GM19035 (cell line): Measurements from ENCODE around the gene GAS6.
"Not testable (repeated sequence)": the region's sequence is repeated elsewhere in the genome, so short reads cannot be mapped to it uniquely, and the experiment has no call there.

Experiments
- ATAC-seq: cut with Tn5 transposase; IDR thresholded peaks from one replicate; pipeline ENCODE4 v1.9.1; 2021; ENCODE audit not compliant: unreplicated experiment

Gene GAS6

DNA sequence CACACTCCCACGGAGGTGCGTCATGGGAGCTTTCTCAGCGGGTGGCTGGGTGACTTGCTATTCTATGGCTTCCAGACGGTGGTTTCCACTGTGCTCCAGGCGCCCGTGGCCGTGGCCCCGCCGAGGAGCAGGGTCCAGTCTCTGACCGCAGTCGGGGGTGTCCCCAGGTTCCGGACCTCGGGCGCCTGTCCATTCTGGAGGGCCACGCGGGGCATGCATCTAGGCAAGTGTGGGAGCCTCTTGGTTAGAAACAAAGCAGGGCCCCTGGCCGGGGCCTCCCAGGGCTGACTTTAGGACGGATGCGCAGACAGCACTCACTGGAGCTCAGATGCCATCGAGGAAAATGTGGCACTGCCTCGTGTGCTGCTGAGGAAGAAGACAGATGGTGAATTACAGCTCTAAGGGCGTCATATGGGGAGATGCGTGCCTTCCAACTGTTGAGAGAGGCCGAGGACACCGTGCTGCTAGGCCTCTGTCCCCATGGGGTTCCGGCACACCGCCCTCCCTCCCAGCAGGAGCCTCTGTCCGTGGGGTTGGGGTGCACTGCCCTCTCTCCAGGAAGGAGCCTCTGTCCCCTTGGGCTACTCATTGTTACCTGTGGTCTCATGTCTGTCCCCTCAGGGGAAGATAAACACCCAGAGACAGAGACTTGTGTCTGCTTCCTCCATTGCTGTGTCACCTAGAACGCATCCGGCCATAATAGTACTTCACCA is 66.8 kb downstream of the GAS6 start:
- ATAC-seq, result no peak

DNA sequence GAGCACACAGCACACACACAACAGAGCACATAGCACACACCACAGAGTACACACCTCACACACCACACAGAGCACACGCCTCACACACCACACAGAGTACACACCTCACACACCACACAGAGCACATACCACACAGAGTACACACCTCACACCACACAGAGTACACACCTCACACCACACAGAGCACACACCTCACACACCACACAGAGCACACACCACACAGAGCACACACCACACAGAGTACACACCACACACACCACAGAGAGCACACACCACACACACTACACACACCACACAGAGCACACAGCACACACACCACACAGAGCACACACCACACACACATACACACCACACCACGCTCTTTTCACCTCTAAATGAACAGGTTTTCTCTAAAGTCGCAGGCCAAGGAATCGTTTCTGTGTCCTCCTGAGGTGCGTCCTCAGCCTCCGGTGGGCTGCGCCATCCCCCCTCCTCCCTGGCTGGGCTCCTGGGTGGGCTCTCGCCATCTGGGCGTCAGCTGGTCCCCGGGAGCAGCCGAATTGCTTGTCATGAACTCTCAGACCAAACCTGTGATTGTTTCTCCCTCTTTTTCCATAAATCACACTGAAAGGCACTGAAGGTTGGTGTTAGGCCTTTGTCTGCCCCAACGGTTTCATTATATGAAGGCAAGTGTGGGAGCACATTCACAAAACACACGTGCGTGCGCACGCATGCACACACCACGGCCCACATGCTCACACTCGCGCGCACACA is 67.5 kb downstream of the GAS6 start:
- ATAC-seq, result no peak

DNA sequence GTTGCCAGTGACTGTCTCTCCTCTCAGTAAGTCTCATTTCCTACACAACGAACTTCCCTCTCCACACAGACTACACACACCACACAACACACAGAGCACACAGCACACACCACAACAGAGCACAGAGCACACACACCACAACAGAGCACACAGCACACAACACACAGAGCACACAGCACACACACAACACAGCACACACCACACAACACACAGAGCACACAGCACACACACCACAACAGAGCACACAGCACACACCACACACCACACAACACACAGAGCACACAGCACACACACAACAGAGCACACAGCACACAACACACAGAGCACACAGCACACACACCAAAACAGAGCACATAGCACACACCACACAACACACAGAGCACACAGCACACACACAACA is 68.5 kb downstream of the GAS6 start:
- not testable (repeated sequence) for ATAC-seq

DNA sequence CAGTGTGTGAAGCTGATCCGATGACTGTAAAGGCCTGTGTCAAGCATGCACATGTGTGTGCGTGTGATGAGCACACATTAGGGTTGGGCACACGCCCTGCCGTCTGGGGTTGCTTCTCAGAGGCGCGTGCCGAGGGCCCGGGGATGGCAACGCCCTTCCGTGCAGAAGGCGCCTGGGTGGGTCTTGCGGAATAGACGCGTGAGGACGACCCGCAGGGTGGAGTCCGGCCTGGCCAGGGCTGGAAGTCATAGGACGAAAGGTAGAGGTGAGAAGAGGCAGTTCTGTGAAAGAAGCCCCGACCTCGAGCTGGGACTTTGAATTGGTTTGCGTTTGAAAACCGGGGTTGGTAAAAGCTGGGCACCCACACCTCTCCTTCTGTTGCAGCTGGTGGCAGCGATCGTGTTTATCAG is 69.1 kb downstream of the GAS6 start:
- no peak for ATAC-seq

DNA sequence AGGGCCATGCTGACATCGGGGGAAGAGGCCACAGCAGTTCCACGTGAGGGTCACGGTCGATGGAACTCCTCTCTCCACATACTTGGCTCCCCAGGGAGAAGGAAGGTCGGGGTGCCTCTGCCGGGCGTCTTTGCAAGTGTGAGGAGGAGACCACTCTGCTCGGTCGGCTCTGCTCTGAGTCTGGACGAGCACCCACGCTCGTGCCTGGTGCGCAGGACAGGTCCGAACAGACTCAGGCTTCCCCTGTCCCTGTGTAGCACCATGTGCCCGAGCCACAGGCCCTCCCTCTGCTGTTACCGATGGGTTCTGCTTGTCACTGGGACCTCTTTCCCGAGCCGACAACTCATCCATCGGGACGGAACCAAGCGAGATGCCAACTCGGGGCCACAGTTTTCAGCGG is 69.8 kb downstream of the GAS6 start:
- no peak for ATAC-seq

DNA sequence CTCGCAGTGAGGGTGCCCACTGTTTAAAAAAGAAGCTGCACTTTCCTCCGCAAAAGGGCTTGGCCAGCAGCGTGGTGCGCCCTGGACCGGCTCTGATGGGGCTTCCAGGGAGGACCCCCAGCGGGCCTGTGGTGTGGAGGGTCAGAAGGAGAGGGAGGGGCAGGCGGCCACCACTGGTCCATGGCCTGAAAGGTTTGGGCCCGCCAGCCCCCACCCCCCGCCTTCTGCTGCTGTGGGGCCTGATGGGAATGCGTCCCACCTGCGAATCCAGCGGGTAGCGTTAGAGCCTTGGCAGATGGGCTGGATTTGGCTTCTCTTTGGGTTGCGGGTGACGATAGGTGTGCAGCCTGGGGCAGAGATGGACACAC is 70.2 kb downstream of the GAS6 start:
- ATAC-seq, result no peak

DNA sequence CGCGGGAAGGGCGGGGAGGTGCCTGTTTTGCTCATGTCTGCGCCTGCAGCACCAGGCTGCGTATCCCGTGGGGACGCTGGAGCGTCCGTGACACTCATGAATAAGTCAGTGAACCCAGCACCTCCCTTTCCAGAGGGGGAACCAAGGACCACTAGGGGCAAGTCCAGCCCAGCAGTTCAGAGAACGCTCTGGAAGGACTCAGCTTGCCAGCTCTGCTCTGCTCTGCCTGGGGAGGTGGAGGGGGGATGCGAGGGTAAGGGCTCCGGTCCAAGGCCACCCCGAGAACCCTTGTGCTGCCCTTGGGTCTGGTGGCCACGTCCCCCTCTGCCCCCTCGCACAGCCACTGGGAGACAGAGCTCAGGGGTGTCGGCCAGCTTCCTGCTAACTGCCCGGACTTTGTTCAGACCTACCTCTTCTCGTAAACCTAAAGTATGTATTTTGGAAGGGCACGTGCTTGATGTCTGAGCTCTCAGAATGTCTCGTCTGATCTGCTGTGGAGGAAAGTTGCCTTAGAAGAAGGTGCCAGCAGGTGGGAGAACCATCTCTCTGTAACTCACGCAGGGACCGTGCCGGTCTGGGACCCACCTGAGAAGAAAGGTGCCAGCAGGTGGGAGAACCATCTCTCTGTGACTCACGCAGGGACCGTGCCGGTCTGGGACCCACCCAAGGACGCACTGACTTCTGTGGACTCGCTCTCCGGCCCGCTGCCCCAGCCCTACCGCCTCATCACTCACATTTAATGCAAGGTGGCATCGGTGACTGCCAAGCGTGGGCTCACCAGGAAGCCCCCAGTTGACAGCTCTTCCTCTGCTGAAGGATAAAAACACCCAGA is 70.8 kb downstream of the GAS6 start:
- no peak for ATAC-seq

DNA sequence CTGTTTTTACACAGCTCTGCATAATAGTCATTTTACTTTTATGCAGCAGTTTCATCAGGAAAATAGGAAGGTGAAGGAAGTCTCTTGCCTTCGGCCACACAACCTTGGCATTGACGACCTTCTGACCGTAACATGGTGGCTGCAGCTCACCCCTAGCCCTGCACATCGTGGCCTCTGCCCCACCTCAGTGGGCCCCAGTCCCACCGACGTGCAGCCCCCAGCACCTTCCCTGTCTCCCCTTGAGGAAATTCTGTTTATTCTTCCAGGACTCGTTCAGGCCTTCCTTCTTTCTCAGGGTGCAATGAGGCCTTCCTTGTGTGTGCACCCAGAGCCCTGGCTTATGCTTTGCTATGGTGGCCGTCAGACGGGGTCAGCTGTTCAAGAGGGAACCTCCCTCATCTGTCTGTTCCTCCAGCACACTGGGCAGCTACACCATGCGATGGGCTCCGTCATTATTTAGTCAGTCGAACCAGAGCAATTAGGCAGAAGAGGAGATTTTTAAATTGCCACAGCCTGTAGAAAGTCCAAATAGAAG is 71.6 kb downstream of the GAS6 start:
- ATAC-seq, result no peak

DNA sequence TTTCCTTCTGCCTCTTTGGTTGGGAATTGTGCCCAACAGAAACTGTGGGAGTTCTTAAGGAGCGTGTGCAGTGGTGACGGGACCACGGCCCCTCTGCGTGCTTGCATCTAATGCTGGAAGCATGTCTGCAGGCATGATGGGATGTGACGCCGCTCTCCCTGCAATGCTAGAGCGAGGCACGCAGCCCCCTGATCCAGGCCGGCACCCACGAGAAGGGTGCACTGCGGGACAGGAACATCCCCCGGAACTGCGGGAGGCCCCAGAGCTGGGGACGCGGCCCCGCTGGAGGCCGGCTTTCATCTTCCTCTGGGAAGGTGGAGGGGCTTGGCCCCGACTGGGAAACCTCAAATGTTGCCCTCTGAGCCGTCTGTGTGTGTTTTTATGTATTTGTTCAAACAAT is 72.1 kb downstream of the GAS6 start:
- ATAC-seq, result no peak

DNA sequence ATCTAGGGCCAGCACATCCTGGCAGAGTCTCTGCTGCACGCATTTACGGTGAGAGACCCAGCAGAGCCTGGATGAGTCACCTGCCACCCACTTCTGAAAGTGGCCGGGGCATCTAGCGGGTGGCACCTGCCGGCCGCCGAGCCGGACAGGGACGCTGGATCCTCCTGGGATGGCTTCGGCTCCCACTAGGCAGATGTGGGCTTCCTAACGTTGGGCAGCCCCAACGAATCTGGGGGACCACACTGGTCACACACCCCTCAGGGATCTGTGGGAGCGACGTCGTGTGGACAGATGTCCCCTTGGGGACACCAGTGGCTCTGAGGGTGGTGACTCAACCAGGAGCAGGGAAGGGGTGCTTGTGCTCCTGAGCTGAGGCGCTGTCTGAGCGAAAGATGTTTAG is 72.7 kb downstream of the GAS6 start:
- ATAC-seq, result no peak

DNA sequence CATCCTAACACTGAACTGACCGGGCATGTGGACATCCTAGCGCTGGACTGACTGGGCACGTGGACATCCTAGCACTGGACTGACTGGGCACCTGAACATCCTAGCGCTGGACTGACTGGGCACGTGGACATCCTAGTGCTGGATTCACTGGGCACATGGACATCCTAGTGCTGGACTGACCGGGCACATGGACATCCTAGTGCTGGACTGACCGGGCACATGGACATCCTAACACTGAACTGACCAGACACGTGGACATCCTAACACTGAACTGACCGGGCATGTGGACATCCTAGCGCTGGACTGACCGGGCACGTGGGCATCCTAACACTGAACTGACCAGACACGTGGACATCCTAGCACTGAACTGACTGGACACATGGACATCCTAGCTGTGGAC is 73.9 kb downstream of the GAS6 start:
- not testable (repeated sequence) for ATAC-seq

DNA sequence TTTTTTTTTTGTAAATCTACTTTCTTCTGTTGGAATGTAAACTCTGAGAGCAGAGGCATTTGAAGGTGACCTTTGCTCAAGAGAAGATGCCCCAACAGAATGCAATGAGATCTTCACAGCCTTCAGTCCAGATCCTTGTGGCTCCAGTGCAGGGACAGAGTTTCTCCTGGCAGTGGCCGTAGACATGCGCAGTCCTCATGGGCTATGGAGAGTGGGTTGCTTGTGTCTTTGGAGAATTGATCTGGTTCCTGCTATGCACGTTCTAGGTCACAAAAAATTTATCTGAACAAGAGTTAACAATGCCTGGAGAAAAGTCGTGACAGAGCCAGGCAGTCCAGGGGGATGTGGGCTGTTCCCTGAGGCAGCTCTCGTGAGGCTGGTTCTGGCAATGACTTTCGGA is 74.7 kb downstream of the GAS6 start:
- ATAC-seq, result no peak

DNA sequence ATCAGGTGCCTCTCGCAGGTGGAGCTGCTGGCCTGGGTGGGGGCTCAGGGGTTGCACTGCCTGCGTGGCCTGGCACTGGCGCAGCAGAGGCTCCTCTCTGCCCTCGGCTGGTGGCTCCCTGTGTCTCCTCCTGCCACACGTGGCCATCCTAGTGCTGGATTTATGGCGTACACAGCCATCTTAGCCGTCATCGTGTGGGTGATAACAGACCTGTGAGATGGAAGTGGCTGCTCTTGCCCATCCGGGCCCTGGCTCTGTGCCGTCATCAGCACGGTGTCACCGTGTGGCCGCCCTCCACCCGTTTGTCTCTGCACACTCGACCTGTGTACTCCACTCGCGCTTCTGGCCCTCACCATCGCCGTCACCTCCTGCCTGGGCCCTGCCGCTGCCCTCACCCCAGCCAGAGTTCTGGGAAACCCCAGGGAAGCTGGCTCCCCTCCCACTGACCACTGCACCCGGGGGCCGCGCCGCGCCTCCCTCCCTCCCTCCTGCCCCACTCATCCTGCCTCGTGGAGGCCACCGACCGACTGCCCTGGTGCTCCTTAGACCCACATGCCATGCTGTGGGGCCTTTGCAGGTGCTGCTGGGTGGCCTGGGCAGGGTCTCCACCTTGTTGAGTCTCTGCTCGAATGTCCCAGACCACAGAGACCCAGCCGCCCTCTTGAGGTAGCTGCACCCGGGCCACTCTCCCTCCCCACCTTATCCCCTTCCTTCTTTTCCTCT is 75.3 kb downstream of the GAS6 start:
- ATAC-seq, result no peak

DNA sequence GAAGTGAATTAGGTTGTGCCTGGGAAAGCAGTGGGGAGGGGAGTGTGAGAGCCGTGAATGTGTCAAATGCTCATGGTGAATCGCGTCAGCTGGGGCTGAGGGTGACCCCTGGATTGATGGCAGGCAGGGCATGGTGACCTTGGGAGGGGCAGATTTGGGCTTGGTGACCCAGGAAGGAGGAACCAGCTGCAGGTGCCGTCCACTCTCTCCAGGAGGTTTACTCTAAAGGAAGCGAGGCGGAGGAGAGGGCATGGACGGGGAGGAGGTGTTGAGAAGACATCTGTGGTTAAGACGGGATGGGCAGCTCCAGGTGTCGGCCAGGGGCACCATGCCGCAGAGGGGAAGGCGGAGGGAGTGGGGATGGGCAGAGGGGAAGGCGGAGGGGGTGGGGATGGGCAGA is 76.2 kb downstream of the GAS6 start:
- no peak for ATAC-seq

DNA sequence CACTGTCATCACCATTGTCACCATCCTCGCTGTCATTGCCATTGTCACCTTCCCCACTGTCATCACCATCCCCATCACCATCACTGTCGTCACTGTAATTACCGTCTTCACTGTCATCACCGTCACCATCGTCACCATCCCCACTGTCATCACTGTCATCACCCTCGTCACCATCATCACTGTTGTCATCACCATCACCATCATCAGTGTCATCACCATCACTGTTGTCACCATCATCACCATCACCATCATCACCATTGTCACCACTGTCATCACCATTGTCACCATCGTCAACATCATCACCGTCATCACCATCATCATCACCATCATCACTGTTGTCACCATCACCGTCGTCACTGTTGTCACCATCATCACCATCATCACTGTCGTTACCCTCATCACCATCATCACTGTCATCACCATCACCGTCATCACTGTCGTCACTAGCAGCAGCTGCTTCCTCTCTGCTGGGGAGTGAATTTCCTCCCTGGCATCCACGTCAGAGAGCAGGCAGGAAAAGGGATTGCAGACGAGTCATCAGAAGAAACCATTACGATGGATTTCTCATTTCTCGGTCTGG is 77.5 kb downstream of the GAS6 start:
- no peak for ATAC-seq

DNA sequence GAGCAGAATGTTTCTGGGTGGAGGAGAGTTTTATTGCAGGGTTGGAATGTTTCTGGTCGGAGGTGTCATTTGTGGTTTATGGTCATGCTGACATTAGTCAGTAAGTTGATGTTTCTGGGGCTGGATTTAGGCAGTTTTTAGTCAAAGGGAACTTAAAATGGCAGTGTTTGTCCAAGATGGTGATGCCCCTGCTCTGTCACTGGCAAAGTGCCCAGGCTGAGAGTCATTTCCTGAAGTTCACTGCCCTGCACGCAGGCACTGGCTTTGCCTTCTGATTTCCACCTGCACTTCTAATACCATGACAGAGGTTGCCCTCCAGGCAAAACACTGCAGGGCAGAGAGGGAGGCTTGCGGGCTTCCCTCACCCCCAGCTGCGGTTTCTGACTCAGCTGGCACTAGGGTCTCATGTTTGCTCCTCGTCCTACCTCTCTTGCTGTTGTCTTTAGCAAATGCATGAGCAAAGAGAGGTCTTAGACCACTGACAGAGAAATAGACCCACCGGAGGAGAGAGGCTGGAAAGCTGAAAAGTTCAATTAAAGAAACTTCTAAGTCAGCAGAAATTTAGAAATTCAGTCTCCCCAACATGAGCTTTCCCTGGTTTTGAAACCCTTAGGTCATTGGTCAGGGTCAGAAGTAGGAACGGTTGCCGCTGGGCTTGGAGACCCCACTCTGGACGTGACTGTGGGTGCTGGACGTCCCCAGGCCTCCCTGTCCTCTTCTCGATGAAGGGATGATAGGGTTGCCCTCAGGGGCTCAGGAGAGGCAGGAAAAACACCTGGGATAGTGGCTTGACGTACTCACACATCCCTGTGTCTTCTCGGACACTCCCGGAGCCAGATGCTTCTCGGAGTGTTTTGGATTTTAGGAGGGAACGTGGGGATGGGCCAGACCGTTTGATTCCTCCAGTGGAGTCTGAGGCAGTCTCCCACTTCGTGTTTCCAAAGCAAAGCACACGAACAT is 78.5 kb downstream of the GAS6 start:
- ATAC-seq, result no peak

DNA sequence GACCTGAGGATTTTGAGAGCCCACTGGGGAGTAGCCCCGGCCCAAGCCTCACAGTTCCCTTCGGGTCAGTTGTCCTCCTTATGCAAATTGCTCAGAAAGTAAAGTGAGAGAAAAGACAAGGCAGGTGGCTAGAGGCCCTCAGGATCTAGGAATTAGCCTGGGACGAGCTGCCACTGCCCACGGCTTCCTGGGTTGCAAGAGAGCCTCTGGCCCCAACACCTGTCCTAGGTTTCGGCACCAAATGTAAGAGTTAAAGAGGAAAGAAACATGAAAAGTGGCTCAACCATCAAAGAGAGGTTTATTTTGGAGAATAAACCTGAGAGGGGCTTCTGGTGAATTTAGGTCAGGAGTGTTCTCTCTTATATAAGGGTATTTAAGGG is 79.2 kb downstream of the GAS6 start:
- ATAC-seq, result no peak

DNA sequence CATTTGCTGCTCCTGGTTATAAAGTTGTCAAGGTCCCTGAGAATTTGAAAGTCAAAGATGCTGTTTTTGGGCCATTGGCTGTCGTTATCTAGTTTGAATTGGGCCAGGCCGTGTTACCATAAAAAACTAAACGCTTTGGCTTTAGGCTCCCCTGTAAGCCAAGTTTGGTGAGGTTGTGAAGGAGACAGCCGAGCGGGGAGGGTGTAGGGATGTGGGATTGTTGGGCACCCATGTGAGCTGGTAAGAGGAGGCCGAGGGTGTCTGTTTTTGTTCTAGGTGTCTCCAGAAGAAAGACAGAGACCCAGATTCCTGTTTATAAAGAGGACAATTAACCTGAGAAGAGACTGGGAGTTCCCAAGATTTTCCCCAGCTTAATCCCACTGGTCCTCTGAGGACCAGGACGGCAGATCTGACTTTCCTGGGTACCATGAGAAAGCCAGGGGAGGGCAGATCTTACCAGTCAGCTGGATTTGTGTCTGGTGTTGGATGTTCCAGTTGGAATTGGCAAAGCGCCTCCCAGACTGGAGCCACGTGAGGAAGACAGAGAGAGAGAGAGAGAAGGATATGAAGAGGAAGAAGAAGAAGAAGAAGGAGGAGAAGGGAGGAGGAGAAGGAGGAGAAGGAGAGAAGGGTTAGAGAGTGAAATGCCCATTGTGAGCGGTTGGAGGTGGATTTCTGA is 79.8 kb downstream of the GAS6 start:
- no peak for ATAC-seq
